ENCODE results near the gene MACO1. TPM values are rescaled to one million over a fixed set of nuclear protein-coding genes. Genes with fewer than 3 reads are reported as not detected.
"Not testable (repeated sequence)": the region's sequence is repeated elsewhere in the genome, so short reads cannot be mapped to it uniquely, and the experiment has no call there.

Gene MACO1
- total RNA-seq, 1 donor from 2014 or later, result 29.1 TPM

DNA sequence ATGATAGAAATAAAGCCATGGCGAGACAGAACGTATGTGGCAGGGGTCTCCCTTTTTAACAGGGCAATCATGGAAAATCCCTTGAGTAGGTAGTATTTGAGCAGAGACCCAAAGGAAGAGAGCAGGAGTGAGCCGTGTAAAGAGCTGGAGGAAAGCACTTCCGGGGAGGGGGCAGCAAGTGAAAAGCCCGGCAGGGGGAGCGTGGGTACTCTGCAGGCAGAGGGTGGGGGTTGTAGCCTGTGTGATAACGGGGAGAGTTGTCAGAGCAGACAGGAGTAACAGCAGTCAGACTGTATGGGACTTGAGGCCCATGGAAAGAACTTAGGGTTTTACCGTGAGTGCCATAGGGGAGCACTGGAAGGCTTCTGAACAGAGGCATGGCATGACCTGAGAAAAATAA, 61.6 kb downstream of the MACO1 start:
- no peak for DNase-seq

DNA sequence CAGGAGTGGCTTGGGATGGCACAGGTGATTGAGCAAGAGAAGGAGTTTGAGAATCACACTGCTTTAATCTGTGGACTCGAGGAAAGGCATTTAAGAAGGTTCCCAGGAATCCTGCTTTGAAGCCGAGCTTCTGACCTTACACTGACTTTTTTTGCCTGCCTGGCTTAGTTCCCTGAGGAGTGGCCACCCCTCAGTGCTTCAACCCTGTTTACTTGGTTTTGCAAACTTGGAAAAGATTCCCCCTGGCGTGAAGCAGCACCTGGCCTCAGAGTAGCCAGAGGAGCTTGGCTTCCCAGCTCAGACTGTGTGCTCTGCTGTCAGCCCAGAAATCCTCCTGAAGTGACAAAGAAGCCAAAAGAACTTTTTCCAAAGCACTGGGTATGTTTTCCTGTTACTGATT, 64.3 kb downstream of the MACO1 start:
- DNase-seq, result no peak

- DNase-seq, result no peak
Measured at GRCh38 chr1:25500694-25501093, 70.0 kb downstream of the MACO1 start.

GRCh38 chr1:25501235-25502058, 70.8 kb downstream of the MACO1 start:
- DNase-seq, result no peak

DNA sequence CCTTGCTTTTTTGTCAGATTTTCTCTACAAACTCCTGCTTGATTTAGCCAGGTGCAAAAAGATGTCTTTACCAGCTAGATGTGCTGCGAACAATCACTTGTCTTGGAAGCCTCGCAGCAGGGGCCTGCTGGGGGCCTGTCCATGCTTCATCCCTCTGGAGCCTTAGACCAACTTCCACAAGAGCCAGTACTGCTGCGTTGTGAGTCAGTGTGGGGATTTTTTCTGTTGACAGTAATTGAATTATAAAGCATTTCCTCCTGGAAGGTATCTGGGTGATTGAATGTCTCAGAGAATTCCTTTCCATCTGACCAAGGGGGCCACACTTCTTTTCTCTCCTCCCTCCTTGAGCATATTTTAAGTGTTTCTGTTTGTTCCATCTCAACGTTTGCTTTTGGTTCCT, 72.3 kb downstream of the MACO1 start:
- DNase-seq, result peak; percentile 47

DNA sequence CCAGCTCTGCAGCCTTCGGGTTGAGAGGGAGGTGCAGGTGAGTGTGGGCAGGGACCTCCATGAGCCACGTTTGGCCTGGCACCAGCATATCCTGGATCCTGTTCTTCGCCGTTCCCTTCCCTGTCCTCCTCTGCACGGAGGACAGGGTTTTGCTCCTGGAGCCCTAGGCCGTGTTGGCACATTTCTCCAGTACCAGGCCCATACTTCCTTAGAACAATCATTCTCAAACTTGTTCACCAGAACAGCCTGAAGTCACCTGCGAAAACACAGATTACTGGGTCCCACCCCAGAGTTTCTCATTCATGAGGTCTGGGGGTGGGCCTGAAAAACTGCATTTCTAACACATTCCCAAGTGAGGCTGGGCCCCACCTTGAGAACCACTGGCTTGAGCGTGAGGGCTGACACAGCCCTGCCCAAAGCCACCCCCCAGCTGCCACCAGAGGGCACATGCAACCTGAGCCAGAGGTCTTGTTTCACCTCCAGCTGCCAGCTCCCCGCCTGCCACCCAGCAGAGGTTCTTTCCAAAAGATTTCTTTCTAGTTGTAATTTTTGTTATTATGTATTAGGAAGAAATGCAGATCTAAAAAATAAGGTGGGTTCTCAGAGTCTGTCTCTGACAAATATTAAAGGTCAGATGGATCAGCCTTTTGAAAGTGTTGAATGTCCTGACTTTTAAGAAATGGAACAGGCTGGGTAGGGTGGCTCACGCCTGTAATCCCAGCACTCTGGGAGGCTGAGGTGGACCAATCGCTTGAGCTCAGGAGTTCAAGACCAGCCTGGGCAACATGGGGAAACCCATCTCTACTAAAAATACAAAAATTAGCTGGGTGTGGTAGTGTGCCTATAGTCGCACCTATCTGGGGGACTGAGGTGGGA, 73.1 kb downstream of the MACO1 start:
- DNase-seq, result peak; percentile 60

DNA sequence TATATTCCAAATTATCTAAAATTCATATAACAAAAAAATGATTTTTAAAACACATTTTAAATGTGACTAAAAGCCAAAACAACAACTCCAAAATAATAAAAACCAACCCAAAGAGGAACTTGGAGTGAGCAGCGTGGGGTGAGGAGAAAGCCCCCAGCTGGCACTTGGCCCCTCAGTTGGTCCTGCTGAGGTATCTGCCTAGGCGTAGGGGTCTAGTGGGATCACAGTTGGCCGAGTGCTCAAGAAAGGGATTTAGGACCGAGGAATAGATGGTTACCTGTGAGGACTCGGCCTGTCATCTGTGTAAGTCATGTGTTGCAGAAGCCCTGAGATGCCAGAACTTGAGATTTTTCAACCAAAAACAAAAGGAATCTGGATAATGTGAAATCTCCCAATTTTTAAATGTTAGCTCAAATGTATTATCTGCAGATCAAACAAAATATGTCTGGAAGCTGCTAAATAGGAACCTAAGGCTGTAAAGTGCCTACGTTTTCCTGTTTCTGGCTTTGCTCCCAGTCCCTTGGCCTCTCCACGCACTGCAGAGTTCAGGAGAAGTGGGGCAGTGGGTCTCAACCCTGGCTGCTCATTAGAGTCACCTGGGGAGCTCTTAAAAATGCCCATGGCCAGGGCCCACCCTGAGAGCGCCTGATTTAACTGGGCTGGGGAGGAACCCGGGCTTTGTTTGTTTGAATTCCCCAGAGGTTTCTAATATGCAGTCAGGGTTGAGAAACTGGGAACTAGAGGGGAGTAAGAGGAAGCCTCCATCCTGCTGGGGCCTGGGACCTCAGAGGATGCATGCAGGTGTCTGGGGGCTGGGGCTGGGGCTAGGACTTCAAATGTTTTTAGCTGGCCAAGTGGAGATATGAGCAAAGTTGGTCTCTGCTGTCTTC, 74.3 kb downstream of the MACO1 start:
- DNase-seq, result no peak

GRCh38 chr1:25505656-25506385, 75.1 kb downstream of the MACO1 start:
- no peak for DNase-seq

DNA sequence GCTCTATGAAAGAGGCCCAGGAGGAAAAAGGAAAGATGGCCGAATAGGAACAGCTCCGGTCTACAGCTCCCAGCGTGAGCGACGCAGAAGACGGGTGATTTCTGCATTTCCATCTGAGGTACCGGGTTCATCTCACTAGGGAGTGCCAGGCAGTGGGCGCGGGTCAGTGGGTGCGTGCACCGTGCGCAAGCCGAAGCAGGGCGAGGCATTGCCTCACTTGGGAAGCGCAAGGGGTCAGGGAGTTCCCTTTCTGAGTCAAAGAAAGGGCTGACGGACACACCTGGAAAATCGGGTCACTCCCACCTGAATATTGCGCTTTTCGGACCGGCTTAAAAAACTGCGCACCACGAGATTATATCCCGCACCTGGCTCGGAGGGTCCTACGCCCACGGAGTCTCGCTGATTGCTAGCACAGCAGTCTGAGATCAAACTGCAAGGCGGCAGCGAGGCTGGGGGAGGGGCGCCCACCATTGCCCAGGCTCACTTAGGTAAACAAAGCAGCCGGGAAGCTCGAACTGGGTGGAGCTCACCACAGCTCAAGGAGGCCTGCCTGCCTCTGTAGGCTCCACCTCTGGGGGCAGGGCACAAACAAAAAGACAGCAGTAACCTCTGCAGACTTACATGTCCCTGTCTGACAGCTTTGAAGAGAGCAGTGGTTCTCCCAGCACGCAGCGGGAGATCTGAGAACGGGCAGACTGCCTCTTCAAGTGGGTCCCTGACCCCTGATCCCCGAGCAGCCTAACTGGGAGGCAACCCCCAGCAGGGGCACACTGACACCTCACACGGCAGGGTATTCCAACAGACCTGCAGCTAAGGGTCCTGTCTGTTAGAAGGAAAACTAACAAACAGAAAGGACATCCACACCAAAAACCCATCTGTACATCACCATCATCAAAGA, 76.1 kb downstream of the MACO1 start:
- DNase-seq, result not testable (repeated sequence)

GRCh38 chr1:25513666-25514065, 83.0 kb downstream of the MACO1 start:
- no peak for DNase-seq

- no peak for DNase-seq
Measured at GRCh38 chr1:25515033-25515432, 84.3 kb downstream of the MACO1 start.

- DNase-seq, result no peak
Measured at GRCh38 chr1:25516686-25517085, 86.0 kb downstream of the MACO1 start.

GRCh38 chr1:25517476-25518394, 87.0 kb downstream of the MACO1 start:
- DNase-seq, result no peak

DNA sequence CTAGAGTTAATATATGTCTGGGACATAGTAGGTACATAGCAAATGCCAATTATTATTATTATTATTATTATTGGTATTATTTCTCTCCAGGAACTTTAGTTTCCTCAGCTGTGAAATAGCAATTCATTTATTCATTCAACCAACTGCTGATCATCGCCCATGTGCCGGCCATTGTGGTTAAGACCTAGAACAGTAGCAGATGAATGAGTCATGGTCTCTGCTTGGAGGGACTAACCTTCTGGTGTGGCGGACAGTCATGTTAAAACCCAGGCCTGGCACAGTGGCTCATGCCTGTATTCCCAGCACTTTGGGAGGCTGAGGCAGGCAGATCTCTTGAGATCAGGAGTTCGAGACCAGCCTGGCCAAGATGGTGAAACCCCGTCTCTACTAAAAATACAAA, 88.9 kb downstream of the MACO1 start:
- no peak for DNase-seq

DNA sequence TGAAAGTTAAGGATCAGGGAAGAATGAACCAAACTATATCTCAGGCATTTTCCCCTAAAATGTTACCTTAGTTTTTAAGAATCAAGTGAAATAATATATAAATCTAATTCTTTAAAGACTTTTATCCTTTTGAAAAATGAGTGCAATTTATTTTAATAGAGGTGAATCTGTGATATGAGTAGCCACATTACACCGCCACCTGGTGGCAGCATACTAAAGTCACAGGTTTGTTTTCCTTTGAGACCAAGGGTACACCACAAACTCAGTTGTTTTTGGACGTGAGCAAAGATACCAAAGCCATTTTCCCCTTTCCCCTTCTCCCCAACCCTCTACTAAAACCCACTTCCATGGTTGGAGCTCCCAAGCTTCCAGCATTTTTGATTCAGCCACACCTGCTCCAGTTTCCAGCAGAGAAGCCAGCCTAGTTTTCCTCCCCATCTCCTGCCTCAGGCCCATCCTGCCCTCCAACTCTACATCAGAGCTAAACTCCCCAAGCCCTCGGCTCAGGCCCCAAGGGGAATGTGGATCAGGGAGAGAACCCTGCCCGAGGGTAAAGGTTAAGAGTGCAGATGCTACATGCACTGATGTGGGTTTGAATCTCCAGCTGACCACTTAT, 89.9 kb downstream of the MACO1 start:
- peak; percentile 80 for DNase-seq

DNA sequence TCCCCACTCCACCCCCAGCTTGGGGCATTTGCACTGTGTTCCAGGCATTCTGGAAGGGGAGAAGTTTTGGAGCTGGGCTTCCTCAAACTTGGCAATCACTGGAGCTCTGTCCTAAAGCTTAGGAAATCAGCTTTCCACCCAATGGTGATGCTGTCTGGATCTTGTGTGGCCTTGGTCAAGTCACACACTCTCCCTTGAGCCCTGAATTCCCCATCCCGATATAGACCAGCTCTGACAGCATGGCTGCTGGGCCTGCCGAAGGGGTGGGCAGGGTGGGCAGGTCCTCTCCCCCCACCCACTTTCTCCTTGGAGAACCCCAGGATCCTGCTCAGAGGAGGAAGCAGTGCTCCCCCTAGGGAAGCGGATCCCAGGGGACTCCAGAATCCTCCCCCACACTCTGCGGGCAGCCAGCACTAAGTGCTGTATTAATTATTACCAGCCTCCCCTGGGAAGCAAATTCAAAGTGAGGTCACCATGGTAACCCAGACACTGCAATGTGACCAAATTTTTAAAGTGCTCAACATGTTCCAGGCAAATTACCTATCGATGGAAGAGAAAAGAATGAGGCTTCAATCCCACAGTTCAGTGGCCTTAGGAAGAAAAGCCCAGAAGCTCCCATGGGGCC, 91.4 kb downstream of the MACO1 start:
- DNase-seq, result no peak

- DNase-seq, result peak; percentile 60
Measured at GRCh38 chr1:25523542-25523941, 92.8 kb downstream of the MACO1 start.

DNA sequence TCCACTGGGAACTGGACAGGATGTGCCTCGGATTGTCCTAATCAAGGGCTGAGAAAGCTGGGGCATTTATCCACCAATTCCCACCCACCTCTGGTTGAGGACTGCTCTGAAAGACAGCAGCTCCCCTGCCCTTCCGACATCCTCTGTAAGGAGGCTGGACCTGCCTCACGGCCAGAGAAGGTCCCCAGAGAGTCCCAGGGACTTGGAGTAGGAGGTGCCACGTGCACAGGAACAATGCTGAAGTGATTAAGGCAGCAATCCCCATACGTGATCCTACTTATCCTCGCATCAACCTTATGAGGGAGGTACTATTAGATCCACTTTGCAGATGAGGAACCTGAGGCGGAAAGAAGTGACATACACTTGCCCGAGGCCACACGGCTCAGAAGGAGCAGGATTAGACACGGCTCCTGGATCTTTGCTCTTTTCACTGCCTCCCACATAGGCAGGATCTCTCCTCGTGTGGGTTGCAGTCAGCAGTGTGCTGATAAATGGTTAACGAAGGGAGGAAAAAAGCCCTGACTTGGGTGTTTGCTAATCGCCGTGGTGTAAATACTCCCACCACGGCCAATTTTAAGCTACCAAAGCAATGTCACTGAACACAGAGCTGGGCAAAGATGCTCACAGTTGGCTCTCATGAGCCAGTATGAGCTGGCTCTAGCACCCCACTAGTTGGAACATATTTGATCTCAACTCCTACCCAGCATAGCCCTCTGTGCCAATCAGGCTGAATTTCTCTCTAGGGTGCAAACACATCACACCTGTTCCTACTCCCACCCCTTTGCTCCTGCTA, 94.1 kb downstream of the MACO1 start:
- DNase-seq, result no peak

All from dermis blood vessel endothelial cell (primary cell).